Liver (tissue), 9 donors: ENCODE results near the gene RIMBP2. TPM values are rescaled to one million over a fixed set of nuclear protein-coding genes. Genes with fewer than 3 reads are reported as not detected.

ENCODE experiments used
- DNase-seq: peaks from one replicate; pipeline ENCODE4 v3.0.0-alpha.2; 2017; ENCODE audit warnings: low spot score
- H3K27ac ChIP-seq, 2 donors: one replicate each; pipeline ENCODE4 v1.7.0; 2013; ENCODE audit warnings: inconsistent platforms in 2 of 2, low read length in 2 of 2, control low read depth in 1 of 2, low read depth in 1 of 2, mild to moderate bottlenecking in 1 of 2
- H3K27me3 ChIP-seq, 4 donors: one replicate each; pipeline versions ENCODE4 v1.6.1 to v1.7.0; 2013; ENCODE audit warnings: low read length in 3 of 4, inconsistent platforms in 1 of 4, mild to moderate bottlenecking in 1 of 4, moderate library complexity in 1 of 4; ENCODE audit not compliant: control insufficient read depth in 4 of 4, insufficient read depth in 4 of 4
- H3K36me3 ChIP-seq, 4 donors: one replicate each; pipeline versions ENCODE4 v1.6.1 to v1.7.0; 2013; ENCODE audit warnings: low read length in 3 of 4, mild to moderate bottlenecking in 3 of 4, low read depth in 1 of 4, moderate library complexity in 1 of 4; ENCODE audit not compliant: control insufficient read depth in 4 of 4, insufficient read depth in 3 of 4
- H3K4me1 ChIP-seq, 4 donors: one replicate each; pipeline versions ENCODE4 v1.6.1 to v1.7.0; 2013; ENCODE audit warnings: low read length in 3 of 4, mild to moderate bottlenecking in 3 of 4, moderate library complexity in 1 of 4; ENCODE audit not compliant: control insufficient read depth in 4 of 4, insufficient read depth in 4 of 4
- H3K4me3 ChIP-seq, 3 donors: one replicate each; pipeline versions ENCODE4 v1.6.1 to v1.7.0; 2013; ENCODE audit warnings: low read length in 3 of 3, control low read depth in 1 of 3, low read depth in 1 of 3, mild to moderate bottlenecking in 1 of 3
- H3K9ac ChIP-seq, 2 donors: one replicate each; pipeline ENCODE4 v1.7.0; 2013; ENCODE audit warnings: low read length in 2 of 2, mild to moderate bottlenecking in 2 of 2, moderate library complexity in 2 of 2, control low read depth in 1 of 2, low read depth in 1 of 2
- H3K9me3 ChIP-seq, 4 donors: one replicate each; pipeline versions ENCODE4 v1.6.1 to v1.7.0; 2013; ENCODE audit warnings: low read length in 3 of 4; ENCODE audit not compliant: control insufficient read depth in 4 of 4
- EGR1 ChIP-seq, 2 donors: IDR thresholded peaks; 2 replicates each; pipeline ENCODE4 v1.6.1; 2016 to 2018; ENCODE audit warnings: antibody characterized with exemption in 2 of 2, low read depth in 2 of 2
- FOXA1 ChIP-seq: IDR thresholded peaks from 2 replicates; pipeline ENCODE4 v1.6.1; 2016; ENCODE audit warnings: antibody characterized with exemption
- FOXA2 ChIP-seq: IDR thresholded peaks from 2 replicates; pipeline ENCODE4 v1.6.1; 2016; ENCODE audit warnings: antibody characterized with exemption
- GABPA ChIP-seq, 2 donors: IDR thresholded peaks in 1 of 2; conservative IDR thresholded peaks in 1 of 2; 2 replicates each; pipeline ENCODE4 v1.6.1; 2016; ENCODE audit warnings: antibody characterized with exemption in 2 of 2, mild to moderate bottlenecking in 1 of 2, moderate library complexity in 1 of 2
- HNF4A ChIP-seq, 2 donors: conservative IDR thresholded peaks; 2 replicates each; pipeline ENCODE4 v1.6.1; 2016; ENCODE audit warnings: antibody characterized with exemption in 2 of 2, mild to moderate bottlenecking in 2 of 2
- HNF4G ChIP-seq: IDR thresholded peaks from 2 replicates; pipeline ENCODE4 v1.6.1; 2016; ENCODE audit warnings: antibody characterized with exemption
- JUND ChIP-seq, 2 donors: IDR thresholded peaks; 2 replicates each; pipeline ENCODE4 v1.6.1; 2016; ENCODE audit warnings: antibody characterized with exemption in 2 of 2
- NR2F2 ChIP-seq: IDR thresholded peaks from 2 replicates; pipeline ENCODE4 v1.6.1; 2016; ENCODE audit warnings: antibody characterized with exemption
- RAD21 ChIP-seq, 2 donors: IDR thresholded peaks; 2 replicates each; pipeline ENCODE4 v1.6.1; 2016; ENCODE audit warnings: antibody characterized with exemption in 2 of 2, mild to moderate bottlenecking in 2 of 2
- RXRA ChIP-seq, 2 donors: IDR thresholded peaks; 2 replicates each; pipeline ENCODE4 v1.6.1; 2017 to 2018; ENCODE audit warnings: antibody characterized with exemption in 2 of 2, mild to moderate bottlenecking in 1 of 2
- SP1 ChIP-seq: IDR thresholded peaks from 2 replicates; pipeline ENCODE4 v1.6.1; 2018; ENCODE audit warnings: antibody characterized with exemption, mild to moderate bottlenecking
- TAF1 ChIP-seq: conservative IDR thresholded peaks from 2 replicates; pipeline ENCODE4 v1.6.1; 2016; ENCODE audit warnings: antibody characterized with exemption, mild to moderate bottlenecking
- YY1 ChIP-seq: IDR thresholded peaks from 2 replicates; pipeline ENCODE4 v1.6.1; 2016; ENCODE audit warnings: antibody characterized with exemption, mild to moderate bottlenecking
- whole genome bisulfite sequencing: extraction: QIAGEN DNeasy Blood & Tissue Kit; methylation state at CpG from one replicate; pipeline ENCODE4 v1.1.7; 2013; 5-methylcytosine and 5-hydroxymethylcytosine counted together
- polyA plus RNA-seq, 2 donors: library from polyadenylated mRNA; stranded (reverse) in 1 of 2; unstranded in 1 of 2; fragments of 200-250 nt in 1 of 2; fragments of >200 nt in 1 of 2; fragmentation: Nextera tagmentation in 1 of 2; extraction: Ambion mirVana in 1 of 2; gene quantifications; one replicate each; pipeline versions ENCODE4 v1.2.1 to v1.2.3, GENCODE V29; 2013 to 2015
- total RNA-seq, 2 donors: library from RNA; depleted of rRNA; stranded (reverse); fragments of >200 nt; gene quantifications; one replicate each; pipeline ENCODE4 v1.2.3, GENCODE V29; 2014
- TF ChIP-seq, protein P1 (sequence below): fragments of 150-350 bp; IDR thresholded peaks from 2 replicates; pipeline ENCODE4 v1.5.1; 2017; ENCODE audit warnings: improper control_type of control experiment, low read depth, low read length; ENCODE audit not compliant: missing input control
- TF ChIP-seq, protein P2 (sequence below): IDR thresholded peaks from 2 replicates; pipeline ENCODE4 v1.6.1; 2016; ENCODE audit warnings: antibody characterized with exemption
- TF ChIP-seq, protein P3 (sequence below): IDR thresholded peaks from 2 replicates; pipeline ENCODE4 v1.6.1; 2016; ENCODE audit warnings: antibody characterized with exemption
- TF ChIP-seq, protein P4 (sequence below): IDR thresholded peaks from 2 replicates; pipeline ENCODE4 v1.6.1; 2016; ENCODE audit warnings: antibody characterized with exemption, mild to moderate bottlenecking
- TF ChIP-seq, protein P5 (sequence below): IDR thresholded peaks from 2 replicates; pipeline ENCODE4 v1.6.1; 2016; ENCODE audit warnings: antibody characterized with exemption
- donor health status: healthy.
- donor health status: healthy.
- donor health status: healthy.
- donor health status: healthy.
- donor health status: healthy.

RIMBP2 gene
- total and polyA plus RNA-seq, 4 donors = 0.01 to 0.17 (median 0.09) TPM; not detected in 1

DNA sequence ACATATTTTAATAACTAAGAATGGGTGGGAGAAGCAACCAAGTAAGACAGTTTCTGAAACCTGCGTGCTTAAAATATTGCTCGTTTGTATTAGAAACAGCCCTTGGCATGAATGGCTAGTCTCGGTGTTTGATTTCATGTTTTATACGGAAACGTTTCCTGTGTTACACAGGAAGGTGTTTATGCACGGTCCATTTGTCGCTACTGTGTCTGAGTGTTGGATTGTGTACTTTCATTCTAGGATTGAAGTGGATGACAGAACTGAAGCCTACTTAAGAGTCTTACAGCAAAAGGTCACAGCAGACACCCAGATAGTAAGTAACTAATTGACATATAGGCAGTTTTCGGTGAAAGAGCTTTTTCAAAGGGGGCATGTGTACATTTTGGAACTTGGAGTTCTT lies 358.9 kb downstream of the RIMBP2 start:
- H3K9ac ChIP-seq = no peak overlapping the region
- 86% methylated on average over 8 of the region's 8 CpGs for WGBS
- TF ChIP-seq, protein P1, sequence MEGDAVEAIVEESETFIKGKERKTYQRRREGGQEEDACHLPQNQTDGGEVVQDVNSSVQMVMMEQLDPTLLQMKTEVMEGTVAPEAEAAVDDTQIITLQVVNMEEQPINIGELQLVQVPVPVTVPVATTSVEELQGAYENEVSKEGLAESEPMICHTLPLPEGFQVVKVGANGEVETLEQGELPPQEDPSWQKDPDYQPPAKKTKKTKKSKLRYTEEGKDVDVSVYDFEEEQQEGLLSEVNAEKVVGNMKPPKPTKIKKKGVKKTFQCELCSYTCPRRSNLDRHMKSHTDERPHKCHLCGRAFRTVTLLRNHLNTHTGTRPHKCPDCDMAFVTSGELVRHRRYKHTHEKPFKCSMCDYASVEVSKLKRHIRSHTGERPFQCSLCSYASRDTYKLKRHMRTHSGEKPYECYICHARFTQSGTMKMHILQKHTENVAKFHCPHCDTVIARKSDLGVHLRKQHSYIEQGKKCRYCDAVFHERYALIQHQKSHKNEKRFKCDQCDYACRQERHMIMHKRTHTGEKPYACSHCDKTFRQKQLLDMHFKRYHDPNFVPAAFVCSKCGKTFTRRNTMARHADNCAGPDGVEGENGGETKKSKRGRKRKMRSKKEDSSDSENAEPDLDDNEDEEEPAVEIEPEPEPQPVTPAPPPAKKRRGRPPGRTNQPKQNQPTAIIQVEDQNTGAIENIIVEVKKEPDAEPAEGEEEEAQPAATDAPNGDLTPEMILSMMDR = no peak
- TF ChIP-seq FOXA1 (no peak), FOXA2 (no peak), JUND (IDR thresholded peaks at IDR 0.05) (no peak), RXRA (IDR thresholded peaks at IDR 0.05) (no peak), HNF4A (conservative IDR thresholded peaks at IDR 0.05) (no peak), GABPA (IDR thresholded peaks at IDR 0.05 in 1 of 2, conservative IDR thresholded peaks at IDR 0.05 in 1 of 2) (no peak)
- peaks cover 0 to 12% (median 3%) of the 10 kb centered on the region in 4 donors for H3K27me3 ChIP-seq
- H3K9me3 ChIP-seq = no peaks in the 10 kb centered on the region
- H3K4me1 ChIP-seq = no peaks in the 10 kb centered on the region
- no peaks in the 10 kb centered on the region for H3K36me3 ChIP-seq
- no peak for DNase-seq
- no peak overlapping the region for H3K4me3 ChIP-seq
- no peak overlapping the region for H3K27ac ChIP-seq

DNA sequence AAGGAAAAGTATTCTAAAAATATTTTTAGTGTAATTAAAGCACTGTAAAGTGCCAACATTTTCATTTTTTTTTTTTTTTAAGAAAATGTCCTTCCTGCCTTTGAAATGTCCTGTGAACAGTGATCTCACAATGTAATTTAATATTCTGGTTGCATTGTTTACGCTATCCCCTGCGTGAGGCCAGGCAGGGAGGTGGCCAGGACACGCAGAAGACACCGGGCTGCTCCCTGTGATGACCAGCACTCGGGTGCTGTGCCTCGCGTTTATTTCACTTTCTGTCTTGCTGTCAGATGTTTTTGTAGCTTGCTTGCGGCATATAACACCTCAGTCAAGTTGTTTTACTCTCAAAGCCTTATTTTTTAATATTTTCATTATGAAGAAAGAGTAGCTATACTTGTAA lies 359.9 kb downstream of the RIMBP2 start:
- H3K9ac ChIP-seq = no peak overlapping the region
- no peak for TF ChIP-seq HNF4G
- TF ChIP-seq, protein P2, sequence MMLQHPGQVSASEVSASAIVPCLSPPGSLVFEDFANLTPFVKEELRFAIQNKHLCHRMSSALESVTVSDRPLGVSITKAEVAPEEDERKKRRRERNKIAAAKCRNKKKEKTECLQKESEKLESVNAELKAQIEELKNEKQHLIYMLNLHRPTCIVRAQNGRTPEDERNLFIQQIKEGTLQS = no peak
- TF ChIP-seq YY1 = no peak
- no peak for TF ChIP-seq FOXA2
- no peak for TF ChIP-seq RAD21 (IDR thresholded peaks at IDR 0.05)
- TF ChIP-seq TAF1 = no peak
- TF ChIP-seq, protein P1 = no peak
- TF ChIP-seq, protein P3, sequence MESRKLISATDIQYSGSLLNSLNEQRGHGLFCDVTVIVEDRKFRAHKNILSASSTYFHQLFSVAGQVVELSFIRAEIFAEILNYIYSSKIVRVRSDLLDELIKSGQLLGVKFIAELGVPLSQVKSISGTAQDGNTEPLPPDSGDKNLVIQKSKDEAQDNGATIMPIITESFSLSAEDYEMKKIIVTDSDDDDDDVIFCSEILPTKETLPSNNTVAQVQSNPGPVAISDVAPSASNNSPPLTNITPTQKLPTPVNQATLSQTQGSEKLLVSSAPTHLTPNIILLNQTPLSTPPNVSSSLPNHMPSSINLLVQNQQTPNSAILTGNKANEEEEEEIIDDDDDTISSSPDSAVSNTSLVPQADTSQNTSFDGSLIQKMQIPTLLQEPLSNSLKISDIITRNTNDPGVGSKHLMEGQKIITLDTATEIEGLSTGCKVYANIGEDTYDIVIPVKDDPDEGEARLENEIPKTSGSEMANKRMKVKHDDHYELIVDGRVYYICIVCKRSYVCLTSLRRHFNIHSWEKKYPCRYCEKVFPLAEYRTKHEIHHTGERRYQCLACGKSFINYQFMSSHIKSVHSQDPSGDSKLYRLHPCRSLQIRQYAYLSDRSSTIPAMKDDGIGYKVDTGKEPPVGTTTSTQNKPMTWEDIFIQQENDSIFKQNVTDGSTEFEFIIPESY = no peak
- TF ChIP-seq, protein P4, sequence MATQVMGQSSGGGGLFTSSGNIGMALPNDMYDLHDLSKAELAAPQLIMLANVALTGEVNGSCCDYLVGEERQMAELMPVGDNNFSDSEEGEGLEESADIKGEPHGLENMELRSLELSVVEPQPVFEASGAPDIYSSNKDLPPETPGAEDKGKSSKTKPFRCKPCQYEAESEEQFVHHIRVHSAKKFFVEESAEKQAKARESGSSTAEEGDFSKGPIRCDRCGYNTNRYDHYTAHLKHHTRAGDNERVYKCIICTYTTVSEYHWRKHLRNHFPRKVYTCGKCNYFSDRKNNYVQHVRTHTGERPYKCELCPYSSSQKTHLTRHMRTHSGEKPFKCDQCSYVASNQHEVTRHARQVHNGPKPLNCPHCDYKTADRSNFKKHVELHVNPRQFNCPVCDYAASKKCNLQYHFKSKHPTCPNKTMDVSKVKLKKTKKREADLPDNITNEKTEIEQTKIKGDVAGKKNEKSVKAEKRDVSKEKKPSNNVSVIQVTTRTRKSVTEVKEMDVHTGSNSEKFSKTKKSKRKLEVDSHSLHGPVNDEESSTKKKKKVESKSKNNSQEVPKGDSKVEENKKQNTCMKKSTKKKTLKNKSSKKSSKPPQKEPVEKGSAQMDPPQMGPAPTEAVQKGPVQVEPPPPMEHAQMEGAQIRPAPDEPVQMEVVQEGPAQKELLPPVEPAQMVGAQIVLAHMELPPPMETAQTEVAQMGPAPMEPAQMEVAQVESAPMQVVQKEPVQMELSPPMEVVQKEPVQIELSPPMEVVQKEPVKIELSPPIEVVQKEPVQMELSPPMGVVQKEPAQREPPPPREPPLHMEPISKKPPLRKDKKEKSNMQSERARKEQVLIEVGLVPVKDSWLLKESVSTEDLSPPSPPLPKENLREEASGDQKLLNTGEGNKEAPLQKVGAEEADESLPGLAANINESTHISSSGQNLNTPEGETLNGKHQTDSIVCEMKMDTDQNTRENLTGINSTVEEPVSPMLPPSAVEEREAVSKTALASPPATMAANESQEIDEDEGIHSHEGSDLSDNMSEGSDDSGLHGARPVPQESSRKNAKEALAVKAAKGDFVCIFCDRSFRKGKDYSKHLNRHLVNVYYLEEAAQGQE = no peak
- no peak for TF ChIP-seq FOXA1
- no peak for TF ChIP-seq GABPA (IDR thresholded peaks at IDR 0.05 in 1 of 2, conservative IDR thresholded peaks at IDR 0.05 in 1 of 2)
- TF ChIP-seq NR2F2 = no peak
- TF ChIP-seq HNF4A (conservative IDR thresholded peaks at IDR 0.05) = no peak
- no peak for TF ChIP-seq SP1
- no peak for TF ChIP-seq JUND (IDR thresholded peaks at IDR 0.05)
- no peak for TF ChIP-seq RXRA (IDR thresholded peaks at IDR 0.05)
- TF ChIP-seq, protein P5, sequence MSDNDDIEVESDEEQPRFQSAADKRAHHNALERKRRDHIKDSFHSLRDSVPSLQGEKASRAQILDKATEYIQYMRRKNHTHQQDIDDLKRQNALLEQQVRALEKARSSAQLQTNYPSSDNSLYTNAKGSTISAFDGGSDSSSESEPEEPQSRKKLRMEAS = no peak
- no peak for TF ChIP-seq EGR1 (IDR thresholded peaks at IDR 0.05; ENCODE audit: low read depth in 2 of 2)
- H3K4me1 ChIP-seq = no peaks in the 10 kb centered on the region
- peaks cover 0 to 12% (median 3%) of the 10 kb centered on the region in 4 donors for H3K27me3 ChIP-seq
- H3K4me3 ChIP-seq = no peak overlapping the region
- H3K9me3 ChIP-seq = no peaks in the 10 kb centered on the region
- 66% methylated on average over 8 of the region's 8 CpGs for WGBS
- no peak for DNase-seq
- no peaks in the 10 kb centered on the region for H3K36me3 ChIP-seq
- no peak overlapping the region for H3K27ac ChIP-seq
